ENCODE data around the gene ENOX1. TPM values are rescaled to one million over a fixed set of nuclear protein-coding genes. Genes with fewer than 3 reads are reported as not detected.

ENOX1 gene
- polyA plus RNA-seq, 1 donor from 2014 or later, result not detected

DNA sequence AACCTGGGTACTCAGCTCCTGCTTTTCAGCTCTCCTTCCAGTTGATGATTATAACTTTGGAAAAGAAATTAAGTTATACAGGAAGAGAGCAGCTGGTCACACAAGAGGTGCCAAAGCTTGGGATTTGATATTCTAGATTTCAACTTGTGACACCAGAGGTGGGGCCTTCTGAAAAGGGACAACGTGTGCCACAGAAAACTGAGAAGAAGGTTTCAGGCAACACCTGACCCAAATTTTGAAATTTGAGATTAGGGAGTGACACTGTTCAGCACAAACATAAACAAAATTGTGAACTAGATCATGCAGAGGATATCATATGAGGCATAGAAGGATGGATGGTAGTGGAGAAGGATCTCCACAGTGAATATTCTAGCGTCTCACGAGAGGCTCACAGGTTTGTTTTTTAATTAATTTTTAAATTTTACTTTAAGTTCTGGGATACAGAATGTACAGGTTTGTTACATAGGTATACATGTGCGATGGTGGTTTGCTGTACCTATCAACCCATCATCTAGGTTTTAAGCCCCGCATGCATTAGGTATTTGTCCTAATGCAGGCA is 379.7 kb downstream of the ENOX1 start:
- Mint-ChIP-seq H3K4me1 (no peaks in the 10 kb centered on the region), H3K9me3 (no peaks in the 10 kb centered on the region), H3K27me3 (peaks cover 10% of the 10 kb centered on the region), H3K27ac (no peak overlapping the region), H3K4me3 (no peak overlapping the region), H3K36me3 (no peaks in the 10 kb centered on the region)

DNA sequence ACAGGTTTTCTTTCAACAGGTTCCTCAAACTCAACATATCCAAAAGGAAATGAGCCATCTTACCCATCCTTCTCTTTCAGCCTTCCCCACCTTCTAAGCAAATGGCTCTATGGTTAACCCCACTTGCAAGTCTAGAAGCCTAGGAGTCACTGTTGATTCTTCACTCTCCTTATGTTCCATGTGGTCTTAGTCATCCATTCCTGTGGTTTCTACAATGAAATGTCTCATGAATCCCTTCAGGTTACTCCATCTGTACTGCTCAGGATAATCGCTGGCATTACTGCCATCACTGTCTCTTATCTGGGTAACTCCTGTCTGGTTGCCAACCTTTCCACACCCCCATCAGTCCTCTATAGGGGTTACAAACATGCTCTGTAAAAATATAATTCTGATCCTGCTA is 381.3 kb downstream of the ENOX1 start:
- no peak overlapping the region for H3K27ac Mint-ChIP-seq
- peaks cover 10% of the 10 kb centered on the region for H3K27me3 Mint-ChIP-seq
- no peaks in the 10 kb centered on the region for H3K9me3 Mint-ChIP-seq
- H3K4me1 Mint-ChIP-seq, result no peaks in the 10 kb centered on the region
- no peak overlapping the region for H3K4me3 Mint-ChIP-seq
- peaks cover 3% of the 10 kb centered on the region for H3K36me3 Mint-ChIP-seq

- H3K4me3 Mint-ChIP-seq, result no peak overlapping the region
- peaks cover 3% of the 10 kb centered on the region for H3K36me3 Mint-ChIP-seq
- H3K27me3 Mint-ChIP-seq, result peaks cover 15% of the 10 kb centered on the region
- no peak overlapping the region for H3K27ac Mint-ChIP-seq
- no peaks in the 10 kb centered on the region for H3K4me1 Mint-ChIP-seq
- H3K9me3 Mint-ChIP-seq, result peaks cover 0 to 4% (median 0%) of the 10 kb centered on the region in 3 donors
Measured at GRCh38 chr13:43402380-43402779, 384.4 kb downstream of the ENOX1 start.

- H3K27ac Mint-ChIP-seq, result no peak overlapping the region
- H3K27me3 Mint-ChIP-seq, result peaks cover 13% of the 10 kb centered on the region
- peaks cover 0 to 4% (median 0%) of the 10 kb centered on the region in 3 donors for H3K9me3 Mint-ChIP-seq
- H3K36me3 Mint-ChIP-seq, result peaks cover 3% of the 10 kb centered on the region
- H3K4me1 Mint-ChIP-seq, result no peaks in the 10 kb centered on the region
- H3K4me3 Mint-ChIP-seq, result no peak overlapping the region
Measured at GRCh38 chr13:43401361-43401760, 385.4 kb downstream of the ENOX1 start.

DNA sequence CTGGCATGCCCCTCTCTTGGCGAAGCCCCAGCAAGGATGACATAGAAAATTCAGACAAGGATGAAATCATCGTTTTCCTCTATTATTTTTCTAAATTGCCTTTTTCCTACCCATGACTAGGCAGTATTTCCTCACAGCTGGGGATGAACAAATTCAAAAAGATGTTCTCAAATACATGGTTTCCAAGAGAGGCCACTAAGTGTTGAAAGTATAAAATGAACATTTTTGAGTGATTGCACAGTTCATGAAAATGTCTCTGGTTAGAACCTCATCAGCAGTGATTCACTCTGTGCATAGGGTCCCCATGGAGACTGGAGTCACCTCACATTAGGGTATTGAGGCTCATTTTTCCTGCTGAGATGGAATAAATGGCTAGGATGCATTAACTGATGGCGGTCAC is 389.7 kb downstream of the ENOX1 start:
- peaks cover 0 to 4% (median 0%) of the 10 kb centered on the region in 3 donors for H3K9me3 Mint-ChIP-seq
- peaks cover 3% of the 10 kb centered on the region for H3K36me3 Mint-ChIP-seq
- no peak overlapping the region for H3K4me3 Mint-ChIP-seq
- H3K27me3 Mint-ChIP-seq, result peaks cover 11% of the 10 kb centered on the region
- H3K27ac Mint-ChIP-seq, result no peak overlapping the region
- no peaks in the 10 kb centered on the region for H3K4me1 Mint-ChIP-seq

DNA sequence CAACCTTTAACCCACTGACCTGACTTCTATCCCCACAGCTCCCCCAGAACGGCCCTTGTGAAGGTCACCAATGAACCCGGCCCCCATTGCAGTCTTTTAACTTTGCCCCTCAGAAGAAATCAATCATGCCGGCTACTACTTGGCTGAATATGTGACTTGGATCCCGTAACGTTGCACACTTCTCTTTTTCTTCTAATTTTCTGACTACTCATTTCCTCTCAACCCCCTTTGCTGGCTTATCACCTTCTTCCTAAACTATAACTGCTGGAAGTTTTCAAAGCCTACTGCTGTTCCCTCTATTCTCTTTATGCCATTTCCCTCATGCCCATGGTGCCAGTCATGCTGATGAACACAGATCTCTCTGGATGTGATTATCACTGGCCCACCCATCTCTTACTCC is 395.7 kb downstream of the ENOX1 start:
- no peak overlapping the region for H3K4me3 Mint-ChIP-seq
- peaks cover 7% of the 10 kb centered on the region for H3K27me3 Mint-ChIP-seq
- no peaks in the 10 kb centered on the region for H3K36me3 Mint-ChIP-seq
- no peaks in the 10 kb centered on the region for H3K9me3 Mint-ChIP-seq
- no peak overlapping the region for H3K27ac Mint-ChIP-seq
- H3K4me1 Mint-ChIP-seq, result no peaks in the 10 kb centered on the region

DNA sequence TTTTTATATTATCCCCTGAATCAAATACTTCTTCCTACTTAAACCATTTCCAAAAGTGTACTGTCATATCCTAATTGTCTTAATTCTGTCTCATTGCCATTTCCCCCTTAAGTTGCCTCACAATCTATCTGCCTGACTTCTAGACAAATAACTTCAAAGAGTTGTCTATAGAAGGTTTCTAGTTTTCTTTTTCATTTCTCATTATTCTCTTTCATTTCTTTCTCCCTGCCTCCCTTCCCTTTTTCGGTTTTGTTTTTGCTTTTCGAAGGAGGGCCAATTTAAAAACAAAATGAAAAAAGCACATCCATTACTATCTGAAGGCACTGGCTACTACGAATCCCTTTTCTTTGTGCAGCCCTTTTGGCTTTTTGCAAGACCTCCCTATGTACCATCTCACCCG is 396.2 kb downstream of the ENOX1 start:
- H3K9me3 Mint-ChIP-seq, result no peaks in the 10 kb centered on the region
- no peaks in the 10 kb centered on the region for H3K4me1 Mint-ChIP-seq
- no peak overlapping the region for H3K27ac Mint-ChIP-seq
- H3K36me3 Mint-ChIP-seq, result no peaks in the 10 kb centered on the region
- H3K27me3 Mint-ChIP-seq, result peaks cover 7% of the 10 kb centered on the region
- H3K4me3 Mint-ChIP-seq, result no peak overlapping the region

- no peaks in the 10 kb centered on the region for H3K36me3 Mint-ChIP-seq
- no peak overlapping the region for H3K27ac Mint-ChIP-seq
- H3K9me3 Mint-ChIP-seq, result no peaks in the 10 kb centered on the region
- no peak overlapping the region for H3K4me3 Mint-ChIP-seq
- H3K27me3 Mint-ChIP-seq, result peaks cover 7% of the 10 kb centered on the region
- H3K4me1 Mint-ChIP-seq, result no peaks in the 10 kb centered on the region
Measured at GRCh38 chr13:43389983-43390382, 396.8 kb downstream of the ENOX1 start.

GRCh38 chr13:43389573-43389972 is 397.2 kb downstream of the ENOX1 start:
- Mint-ChIP-seq H3K4me3 (no peak overlapping the region), H3K9me3 (no peaks in the 10 kb centered on the region), H3K27ac (no peak overlapping the region), H3K4me1 (no peaks in the 10 kb centered on the region), H3K27me3 (peaks cover 7% of the 10 kb centered on the region), H3K36me3 (no peaks in the 10 kb centered on the region)

DNA sequence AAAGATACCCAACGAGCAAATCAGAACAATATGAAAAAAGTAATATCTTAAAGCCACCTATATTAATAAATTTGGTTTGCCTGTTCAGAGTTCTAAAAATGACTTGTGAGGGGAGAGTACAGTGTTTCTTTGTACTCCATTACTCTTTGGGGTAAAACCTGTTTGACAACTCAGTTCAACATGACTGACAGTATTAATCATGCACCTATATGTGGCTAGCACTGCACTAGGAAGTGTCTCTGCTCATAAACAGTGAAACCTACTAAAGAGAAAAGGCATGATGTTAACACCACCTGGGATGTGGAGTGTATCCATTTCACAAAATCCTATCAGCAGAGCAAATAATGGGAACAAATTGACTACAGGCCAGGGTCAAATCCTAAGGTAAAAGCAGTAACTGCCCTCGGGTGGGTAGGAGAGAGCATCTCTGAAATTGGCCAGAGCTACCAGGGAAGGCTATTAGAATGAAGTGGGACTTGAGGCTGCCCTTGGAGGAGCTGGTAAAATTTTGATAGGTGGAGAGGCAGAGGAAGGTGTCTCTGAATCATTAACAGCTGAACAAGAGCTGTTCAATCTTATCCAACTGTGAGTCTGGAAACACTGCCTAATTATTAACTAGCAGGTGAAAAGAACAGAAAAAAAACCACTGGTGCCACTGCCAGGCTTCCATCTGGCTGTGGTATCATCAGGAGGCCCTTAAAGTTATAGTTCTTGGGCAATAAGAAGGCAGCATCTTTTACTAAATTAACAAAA is 398.3 kb downstream of the ENOX1 start:
- H3K27me3 Mint-ChIP-seq, result peaks cover 10% of the 10 kb centered on the region
- no peaks in the 10 kb centered on the region for H3K36me3 Mint-ChIP-seq
- H3K4me1 Mint-ChIP-seq, result no peaks in the 10 kb centered on the region
- H3K27ac Mint-ChIP-seq, result no peak overlapping the region
- no peak overlapping the region for H3K4me3 Mint-ChIP-seq
- H3K9me3 Mint-ChIP-seq, result no peaks in the 10 kb centered on the region

DNA sequence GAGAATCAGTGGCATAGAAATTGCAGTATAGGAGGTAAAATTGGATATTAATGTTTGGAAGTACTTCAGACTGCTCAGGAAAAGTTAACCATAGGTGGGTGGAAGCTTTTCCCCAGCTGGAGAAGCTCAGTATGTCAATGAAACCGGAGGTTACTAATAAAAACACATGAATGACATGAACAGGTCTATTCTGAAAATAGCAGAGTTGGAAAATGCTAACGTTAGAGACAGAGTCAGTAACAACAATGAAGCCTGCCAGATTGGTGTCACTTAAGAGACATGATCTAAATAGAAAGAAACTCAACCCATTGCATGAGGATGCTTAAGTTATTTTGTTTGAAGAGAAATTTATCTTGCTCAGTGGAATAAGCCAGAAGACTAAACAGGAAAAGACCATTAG is 398.9 kb downstream of the ENOX1 start:
- no peaks in the 10 kb centered on the region for H3K4me1 Mint-ChIP-seq
- no peaks in the 10 kb centered on the region for H3K36me3 Mint-ChIP-seq
- no peak overlapping the region for H3K27ac Mint-ChIP-seq
- H3K4me3 Mint-ChIP-seq, result no peak overlapping the region
- peaks cover 8% of the 10 kb centered on the region for H3K27me3 Mint-ChIP-seq
- no peaks in the 10 kb centered on the region for H3K9me3 Mint-ChIP-seq

DNA sequence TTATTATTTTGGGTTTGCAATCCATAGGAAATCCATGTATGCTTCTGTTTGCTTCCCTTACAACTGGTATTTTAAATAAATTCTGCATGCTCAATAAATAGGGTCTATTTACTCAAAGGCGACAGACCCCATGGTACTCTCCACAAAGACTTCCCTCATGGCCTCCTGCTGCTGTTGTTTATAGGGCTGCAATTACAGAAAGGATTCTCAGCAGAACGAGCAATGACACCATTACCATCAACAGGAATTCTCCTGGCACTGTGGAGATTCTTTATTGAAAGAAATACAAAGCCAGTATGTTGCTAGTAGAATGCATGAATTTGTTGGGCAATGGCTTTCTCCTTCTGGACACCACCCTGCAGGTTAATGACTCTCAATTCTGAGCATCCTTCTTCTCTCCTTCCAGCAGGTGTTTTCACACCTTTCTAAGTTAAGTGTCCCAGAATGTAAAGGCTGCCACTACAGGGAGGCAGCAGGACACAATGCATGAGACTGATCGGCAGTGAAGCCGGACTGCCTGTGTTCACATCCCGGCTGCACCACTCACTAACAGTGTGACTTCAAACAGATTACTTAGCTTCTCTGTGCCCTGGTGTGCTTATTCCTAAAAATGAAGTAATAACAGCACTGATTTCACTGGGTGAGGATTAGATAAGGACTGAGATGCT is 403.1 kb downstream of the ENOX1 start:
- Mint-ChIP-seq H3K36me3 (no peaks in the 10 kb centered on the region), H3K4me3 (no peak overlapping the region), H3K9me3 (peaks cover 3 to 9% (median 5%) of the 10 kb centered on the region in 3 donors), H3K27me3 (peaks cover 13% of the 10 kb centered on the region), H3K27ac (no peak overlapping the region), H3K4me1 (no peaks in the 10 kb centered on the region)

GRCh38 chr13:43379738-43380137 is 407.0 kb downstream of the ENOX1 start:
- Mint-ChIP-seq H3K4me3 (no peak overlapping the region), H3K36me3 (peaks cover 2% of the 10 kb centered on the region), H3K27ac (no peak overlapping the region), H3K27me3 (peaks cover 11% of the 10 kb centered on the region), H3K4me1 (no peaks in the 10 kb centered on the region), H3K9me3 (peaks cover 3 to 11% (median 5%) of the 10 kb centered on the region in 3 donors)

DNA sequence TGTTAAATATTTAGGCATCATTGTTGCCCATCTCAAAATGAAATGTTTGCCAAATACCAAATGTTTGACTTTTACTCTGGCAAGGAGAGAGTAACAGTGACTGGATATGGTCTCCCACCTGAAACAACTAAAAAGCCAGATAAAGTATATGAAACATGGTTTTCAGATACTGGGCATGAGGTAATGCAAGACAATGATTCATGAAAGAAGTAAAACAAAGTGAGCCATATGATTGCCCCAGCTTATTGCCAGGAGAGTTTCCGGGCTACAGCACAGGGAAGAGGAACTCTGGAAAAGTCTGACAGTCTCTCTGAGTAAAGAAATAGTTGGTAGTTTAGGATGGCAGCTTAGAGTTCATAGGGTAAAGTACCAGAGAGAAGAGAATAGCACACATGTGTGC is 408.8 kb downstream of the ENOX1 start:
- peaks cover 0 to 2% (median 0%) of the 10 kb centered on the region in 3 donors for H3K4me1 Mint-ChIP-seq
- no peak overlapping the region for H3K27ac Mint-ChIP-seq
- peaks cover 8% of the 10 kb centered on the region for H3K27me3 Mint-ChIP-seq
- H3K4me3 Mint-ChIP-seq, result no peak overlapping the region
- peaks cover 3 to 11% (median 5%) of the 10 kb centered on the region in 3 donors for H3K9me3 Mint-ChIP-seq
- H3K36me3 Mint-ChIP-seq, result peaks cover 2% of the 10 kb centered on the region

- H3K9me3 Mint-ChIP-seq, result peaks cover 3 to 7% (median 5%) of the 10 kb centered on the region in 3 donors
- peaks cover 0 to 2% (median 0%) of the 10 kb centered on the region in 3 donors for H3K4me1 Mint-ChIP-seq
- no peak overlapping the region for H3K27ac Mint-ChIP-seq
- peaks cover 7% of the 10 kb centered on the region for H3K27me3 Mint-ChIP-seq
- H3K4me3 Mint-ChIP-seq, result no peak overlapping the region
- H3K36me3 Mint-ChIP-seq, result peaks cover 2% of the 10 kb centered on the region
Measured at GRCh38 chr13:43377149-43377548, 409.6 kb downstream of the ENOX1 start.
